B cell (primary cell): ENCODE data around the gene FAM222A.

Source experiments
- EZH2 ChIP-seq: IDR thresholded peaks from 2 replicates; pipeline ENCODE4 v1.6.1; 2012; ENCODE audit warnings: borderline replicate concordance, low read depth, mild to moderate bottlenecking, moderate library complexity, low read length; ENCODE audit not compliant: insufficient read depth, poor library complexity, severe bottlenecking
- TF ChIP-seq, protein P1 (sequence below): fragments of 200-600 bp; IDR thresholded peaks from one replicate; pipeline ENCODE4 v1.8.0; 2022; ENCODE audit warnings: antibody characterized with exemption, mild to moderate bottlenecking

DNA sequence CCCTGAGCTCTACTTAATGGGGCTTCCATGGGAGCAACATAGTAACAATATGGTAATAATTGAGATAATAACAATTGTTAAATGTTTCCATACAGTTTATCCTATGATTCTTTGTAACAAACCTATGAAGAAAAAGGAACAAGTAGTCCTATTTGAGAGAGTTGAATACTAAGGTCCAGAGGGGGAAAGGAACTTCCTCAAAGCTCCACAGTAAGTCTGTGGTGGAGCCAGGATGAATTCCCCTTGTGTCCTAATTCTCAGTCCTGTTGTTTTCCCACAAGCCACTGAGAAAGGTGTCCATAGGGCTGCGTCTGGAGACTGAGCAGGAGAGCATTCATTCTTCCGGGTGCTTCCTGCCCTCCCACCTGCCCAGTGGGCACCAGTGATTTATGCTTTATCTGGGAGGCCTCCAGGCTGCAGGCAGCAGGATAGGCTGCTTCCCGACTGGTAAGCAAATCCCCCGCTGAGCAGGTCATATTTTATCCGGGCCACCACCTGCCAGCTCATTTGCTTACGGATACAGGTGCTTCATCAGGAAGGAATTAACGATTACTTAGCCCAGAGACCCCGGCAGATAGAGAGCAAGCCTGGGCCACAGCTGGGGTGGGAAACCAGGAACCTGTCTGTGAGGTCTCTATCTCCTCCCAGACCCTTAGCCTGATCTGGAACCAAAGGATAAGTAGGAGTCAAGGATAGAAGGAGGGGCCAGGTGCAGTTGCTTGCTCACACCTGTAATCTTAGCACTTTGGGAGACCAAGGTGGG lies 33.9 kb upstream of the FAM222A start:
- TF ChIP-seq EZH2: no peak
- TF ChIP-seq, protein P1, sequence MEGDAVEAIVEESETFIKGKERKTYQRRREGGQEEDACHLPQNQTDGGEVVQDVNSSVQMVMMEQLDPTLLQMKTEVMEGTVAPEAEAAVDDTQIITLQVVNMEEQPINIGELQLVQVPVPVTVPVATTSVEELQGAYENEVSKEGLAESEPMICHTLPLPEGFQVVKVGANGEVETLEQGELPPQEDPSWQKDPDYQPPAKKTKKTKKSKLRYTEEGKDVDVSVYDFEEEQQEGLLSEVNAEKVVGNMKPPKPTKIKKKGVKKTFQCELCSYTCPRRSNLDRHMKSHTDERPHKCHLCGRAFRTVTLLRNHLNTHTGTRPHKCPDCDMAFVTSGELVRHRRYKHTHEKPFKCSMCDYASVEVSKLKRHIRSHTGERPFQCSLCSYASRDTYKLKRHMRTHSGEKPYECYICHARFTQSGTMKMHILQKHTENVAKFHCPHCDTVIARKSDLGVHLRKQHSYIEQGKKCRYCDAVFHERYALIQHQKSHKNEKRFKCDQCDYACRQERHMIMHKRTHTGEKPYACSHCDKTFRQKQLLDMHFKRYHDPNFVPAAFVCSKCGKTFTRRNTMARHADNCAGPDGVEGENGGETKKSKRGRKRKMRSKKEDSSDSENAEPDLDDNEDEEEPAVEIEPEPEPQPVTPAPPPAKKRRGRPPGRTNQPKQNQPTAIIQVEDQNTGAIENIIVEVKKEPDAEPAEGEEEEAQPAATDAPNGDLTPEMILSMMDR: no peak
